ENCODE measurements around the gene POU6F2.

The POU6F2 gene

DNA sequence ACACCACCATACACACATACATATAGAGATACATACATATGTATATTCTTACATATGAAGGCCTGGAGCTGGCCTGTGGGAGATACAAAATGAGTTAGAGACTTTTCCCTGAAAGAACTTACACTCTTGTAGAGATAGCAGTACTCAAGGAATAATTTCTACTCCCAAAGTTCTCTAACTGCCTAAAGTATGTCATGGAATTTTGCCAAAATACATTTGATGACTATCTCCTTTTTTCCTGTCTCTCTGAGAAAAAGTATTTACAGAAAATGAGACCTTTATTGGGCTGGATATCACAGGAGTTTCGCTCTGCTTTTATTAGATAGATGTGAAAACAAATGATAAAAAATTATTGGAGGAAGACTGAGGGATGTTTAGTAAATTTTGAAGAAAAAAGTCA lies 220.1 kb downstream of the POU6F2 start:
- Histone ChIP-seq H3K27me3 (ENCODE audit: insufficient read depth, poor library complexity, severe bottlenecking) (no peaks in the 10 kb centered on the region), H3K27ac (replicated peaks) (no peak overlapping the region), H3K4me3 (replicated peaks; ENCODE audit: insufficient read depth, low read length) (no peak overlapping the region)
- DNase-seq (ENCODE audit: low read depth in 1 of 2, low spot score in 1 of 2) = no peak
- TF ChIP-seq, protein P1, sequence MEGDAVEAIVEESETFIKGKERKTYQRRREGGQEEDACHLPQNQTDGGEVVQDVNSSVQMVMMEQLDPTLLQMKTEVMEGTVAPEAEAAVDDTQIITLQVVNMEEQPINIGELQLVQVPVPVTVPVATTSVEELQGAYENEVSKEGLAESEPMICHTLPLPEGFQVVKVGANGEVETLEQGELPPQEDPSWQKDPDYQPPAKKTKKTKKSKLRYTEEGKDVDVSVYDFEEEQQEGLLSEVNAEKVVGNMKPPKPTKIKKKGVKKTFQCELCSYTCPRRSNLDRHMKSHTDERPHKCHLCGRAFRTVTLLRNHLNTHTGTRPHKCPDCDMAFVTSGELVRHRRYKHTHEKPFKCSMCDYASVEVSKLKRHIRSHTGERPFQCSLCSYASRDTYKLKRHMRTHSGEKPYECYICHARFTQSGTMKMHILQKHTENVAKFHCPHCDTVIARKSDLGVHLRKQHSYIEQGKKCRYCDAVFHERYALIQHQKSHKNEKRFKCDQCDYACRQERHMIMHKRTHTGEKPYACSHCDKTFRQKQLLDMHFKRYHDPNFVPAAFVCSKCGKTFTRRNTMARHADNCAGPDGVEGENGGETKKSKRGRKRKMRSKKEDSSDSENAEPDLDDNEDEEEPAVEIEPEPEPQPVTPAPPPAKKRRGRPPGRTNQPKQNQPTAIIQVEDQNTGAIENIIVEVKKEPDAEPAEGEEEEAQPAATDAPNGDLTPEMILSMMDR (IDR thresholded peaks at IDR 0.05; ENCODE audit: insufficient read depth, low read length) = no peak
- TF ChIP-seq GABPA (IDR thresholded peaks at IDR 0.05; ENCODE audit: low read depth) = no peak
- no peak for TF ChIP-seq POLR2AphosphoS5 (IDR thresholded peaks at IDR 0.05; ENCODE audit: low read depth)
- TF ChIP-seq SPI1 (IDR thresholded peaks at IDR 0.05; ENCODE audit: borderline replicate concordance, low read depth) = no peak
- TF ChIP-seq REST (IDR thresholded peaks at IDR 0.05; ENCODE audit: insufficient replicate concordance, low read depth) = no peak

- no peak for DNase-seq (ENCODE audit: low read depth in 1 of 2, low spot score in 1 of 2)
- Histone ChIP-seq H3K4me3 (replicated peaks; ENCODE audit: insufficient read depth, low read length) (no peak overlapping the region), H3K27ac (replicated peaks) (no peak overlapping the region), H3K27me3 (ENCODE audit: insufficient read depth, poor library complexity, severe bottlenecking) (no peaks in the 10 kb centered on the region)
- TF ChIP-seq SPI1 (IDR thresholded peaks at IDR 0.05; ENCODE audit: borderline replicate concordance, low read depth) (no peak), POLR2AphosphoS5 (IDR thresholded peaks at IDR 0.05; ENCODE audit: low read depth) (no peak), REST (IDR thresholded peaks at IDR 0.05; ENCODE audit: insufficient replicate concordance, low read depth) (no peak), GABPA (IDR thresholded peaks at IDR 0.05; ENCODE audit: low read depth) (no peak)
- TF ChIP-seq, protein P1 (IDR thresholded peaks at IDR 0.05; ENCODE audit: insufficient read depth, low read length) = no peak
Observed at GRCh38 chr7:39198556-39198955, 220.8 kb downstream of the POU6F2 start.

DNA sequence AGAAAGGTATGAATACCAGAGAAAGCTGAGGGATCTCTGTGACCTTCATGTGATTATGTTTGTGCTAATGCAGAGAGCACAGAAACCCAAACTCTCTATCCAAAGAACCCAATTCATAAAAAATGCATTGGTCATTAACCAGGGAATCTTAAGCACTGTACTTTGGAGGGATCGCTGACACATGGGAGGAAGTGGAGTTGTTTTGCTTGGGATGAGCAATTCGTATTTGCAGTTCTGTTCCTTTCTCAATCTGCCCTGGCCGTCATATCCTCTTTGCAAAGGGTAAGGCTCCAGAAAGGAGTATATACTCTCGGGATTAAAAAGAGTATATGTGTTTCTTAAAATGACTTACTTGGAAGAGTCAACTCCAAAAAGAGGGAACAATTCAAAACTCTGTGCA lies 221.3 kb downstream of the POU6F2 start:
- no peak overlapping the region for H3K4me3 ChIP-seq (replicated peaks; ENCODE audit: insufficient read depth, low read length)
- no peak overlapping the region for H3K27ac ChIP-seq (replicated peaks)
- no peak for DNase-seq (ENCODE audit: low read depth in 1 of 2, low spot score in 1 of 2)
- no peaks in the 10 kb centered on the region for H3K27me3 ChIP-seq (ENCODE audit: insufficient read depth, poor library complexity, severe bottlenecking)
- TF ChIP-seq SPI1 (IDR thresholded peaks at IDR 0.05; ENCODE audit: borderline replicate concordance, low read depth) (no peak), GABPA (IDR thresholded peaks at IDR 0.05; ENCODE audit: low read depth) (no peak), REST (IDR thresholded peaks at IDR 0.05; ENCODE audit: insufficient replicate concordance, low read depth) (no peak), POLR2AphosphoS5 (IDR thresholded peaks at IDR 0.05; ENCODE audit: low read depth) (no peak)
- TF ChIP-seq, protein P1 (IDR thresholded peaks at IDR 0.05; ENCODE audit: insufficient read depth, low read length) = no peak

Data from HL-60 (cell line).